ENCODE measurements around the gene PHF23.
A peak's percentile ranks its signal among the peaks of the same experiment; 100 is the strongest.

PHF23 gene

DNA sequence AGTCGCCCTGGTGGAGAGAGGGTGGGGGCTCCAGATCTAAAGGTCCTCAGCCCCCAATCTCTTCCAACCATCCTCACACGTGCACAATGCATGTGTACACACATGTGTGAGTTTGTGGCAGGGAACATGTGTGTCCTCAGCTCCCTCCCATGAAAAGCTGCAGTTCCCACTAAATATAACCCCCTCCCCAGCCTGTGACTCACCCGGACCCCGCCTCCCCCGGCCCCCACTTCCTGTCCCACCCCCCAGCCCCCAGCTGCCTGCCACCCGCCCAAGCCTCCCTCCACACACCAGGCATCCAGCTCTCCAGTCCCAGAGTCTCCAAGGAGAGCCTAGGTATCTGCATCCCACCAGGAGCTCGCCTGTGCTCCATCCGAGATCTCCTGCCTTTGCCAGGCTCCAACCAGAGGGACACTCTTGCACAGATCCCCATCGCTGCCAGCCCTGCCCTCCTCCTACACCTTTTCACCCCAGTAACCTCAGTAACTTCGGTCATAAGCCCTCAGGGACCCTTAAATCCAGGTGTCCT, 23.5 kb downstream of the PHF23 start:
- FAIRE-seq, result no peak
- no peak for DNase-seq (ENCODE audit: insufficient read length)
- TF ChIP-seq TAF1 (IDR thresholded peaks at IDR 0.05; ENCODE audit: borderline replicate concordance, low read depth, low read length), result no peak
- TF ChIP-seq POLR2AphosphoS5 (IDR thresholded peaks at IDR 0.05; ENCODE audit: low read depth, low read length), result no peak
- TF ChIP-seq POLR2A (IDR thresholded peaks at IDR 0.05; ENCODE audit: low read depth, low read length), result no peak

DNA sequence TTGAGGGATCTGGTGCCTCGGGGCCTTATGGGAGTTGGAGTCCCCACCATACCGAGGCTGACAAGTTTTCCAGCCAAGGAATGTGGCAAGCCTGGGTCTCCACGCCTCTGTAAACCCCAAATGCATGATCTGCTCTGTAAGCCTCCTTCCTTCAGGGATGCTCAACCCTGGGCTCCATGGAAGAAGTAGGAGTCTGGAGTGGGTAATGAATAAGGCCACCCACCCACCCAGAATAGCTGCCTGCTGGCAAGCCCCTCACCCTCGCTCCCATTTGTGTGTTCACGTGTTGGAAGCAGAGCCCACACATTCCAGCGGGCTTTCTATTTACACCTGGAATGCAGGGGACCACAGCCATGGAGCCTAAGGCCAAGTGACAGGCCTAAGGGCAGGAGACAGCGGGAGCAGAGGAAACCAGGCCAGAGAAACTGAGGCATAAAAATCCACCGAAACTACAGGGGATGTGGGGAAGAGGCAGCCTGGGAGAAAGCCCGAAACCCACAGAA, 24.1 kb downstream of the PHF23 start:
- FAIRE-seq, result no peak
- no peak for DNase-seq (ENCODE audit: insufficient read length)

DNA sequence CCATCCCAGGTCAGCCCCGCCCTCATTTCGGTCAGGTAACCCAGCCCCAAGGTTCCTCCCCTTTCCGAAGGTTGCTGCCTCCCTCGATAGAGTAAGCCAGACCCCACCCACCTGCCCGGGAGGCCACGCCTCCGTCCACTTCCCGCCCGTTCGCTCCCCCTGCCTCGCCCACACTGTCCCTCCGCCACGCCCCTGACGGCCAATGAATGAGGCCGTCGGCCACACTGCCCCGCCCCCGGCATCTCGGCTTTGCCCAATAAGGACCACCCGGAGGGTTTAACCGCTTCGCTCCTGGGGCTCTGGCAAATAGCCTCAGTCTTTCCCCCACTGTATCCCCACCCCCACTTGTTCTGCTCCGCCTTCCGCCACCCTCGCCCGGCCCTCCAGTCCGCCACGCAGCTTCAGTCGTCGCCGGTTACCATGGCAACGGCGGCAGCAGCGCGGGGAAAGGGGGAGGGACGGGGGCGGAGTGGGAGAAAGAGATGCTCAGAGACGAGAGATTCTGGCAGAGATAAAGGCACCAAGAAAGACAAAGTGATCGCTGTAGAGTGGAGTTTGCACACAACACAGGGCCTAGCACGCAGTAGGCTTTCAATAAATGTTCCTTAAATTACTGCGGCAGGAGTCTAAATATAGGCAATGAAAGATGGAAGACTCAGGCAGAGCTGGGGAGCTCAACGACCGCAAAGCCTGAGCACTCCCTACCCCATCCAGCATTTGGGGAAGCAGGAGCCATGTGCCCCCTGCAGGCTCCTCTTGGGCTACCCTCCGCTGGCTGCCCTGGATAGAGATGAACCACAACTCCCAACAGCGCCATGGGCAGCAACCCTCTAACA, 24.7 kb downstream of the PHF23 start:
- FAIRE-seq, result peak; percentile 100
- TF ChIP-seq POLR2AphosphoS5 (IDR thresholded peaks at IDR 0.05; ENCODE audit: low read depth, low read length) (no peak), TAF1 (IDR thresholded peaks at IDR 0.05; ENCODE audit: borderline replicate concordance, low read depth, low read length) (no peak), POLR2A (IDR thresholded peaks at IDR 0.05; ENCODE audit: low read depth, low read length) (no peak)
- peak; percentile 96 for DNase-seq (ENCODE audit: insufficient read length)

More for the DNA sequence above, 24.1 kb downstream of the PHF23 start:
- TF ChIP-seq POLR2A (IDR thresholded peaks at IDR 0.05; ENCODE audit: low read depth, low read length), result no peak
- TF ChIP-seq TAF1 (IDR thresholded peaks at IDR 0.05; ENCODE audit: borderline replicate concordance, low read depth, low read length), result no peak
- TF ChIP-seq POLR2AphosphoS5 (IDR thresholded peaks at IDR 0.05; ENCODE audit: low read depth, low read length), result no peak

DNA sequence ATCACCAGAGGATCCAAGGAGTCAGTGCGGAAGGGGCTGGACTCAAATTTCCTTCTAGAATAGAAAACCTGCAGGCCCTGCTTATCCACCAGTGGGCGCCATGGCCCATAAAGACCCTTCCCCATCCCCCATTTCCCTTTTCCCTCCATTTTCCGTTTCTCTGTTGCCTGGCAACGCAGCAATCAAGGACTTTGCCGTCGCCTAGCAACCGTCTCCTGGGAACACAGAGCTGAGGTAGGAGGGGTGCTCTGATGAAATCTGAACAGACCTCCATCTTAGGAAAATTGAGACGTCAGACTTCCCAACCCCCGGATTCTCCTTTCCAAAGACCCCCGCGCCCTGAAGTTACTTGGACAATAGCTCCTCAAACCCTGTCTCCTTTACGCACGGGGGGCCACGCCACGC, 25.4 kb downstream of the PHF23 start:
- TF ChIP-seq POLR2AphosphoS5 (IDR thresholded peaks at IDR 0.05; ENCODE audit: low read depth, low read length) (no peak), POLR2A (IDR thresholded peaks at IDR 0.05; ENCODE audit: low read depth, low read length) (no peak), TAF1 (IDR thresholded peaks at IDR 0.05; ENCODE audit: borderline replicate concordance, low read depth, low read length) (no peak)
- no peak for FAIRE-seq
- no peak for DNase-seq (ENCODE audit: insufficient read length)

DNA sequence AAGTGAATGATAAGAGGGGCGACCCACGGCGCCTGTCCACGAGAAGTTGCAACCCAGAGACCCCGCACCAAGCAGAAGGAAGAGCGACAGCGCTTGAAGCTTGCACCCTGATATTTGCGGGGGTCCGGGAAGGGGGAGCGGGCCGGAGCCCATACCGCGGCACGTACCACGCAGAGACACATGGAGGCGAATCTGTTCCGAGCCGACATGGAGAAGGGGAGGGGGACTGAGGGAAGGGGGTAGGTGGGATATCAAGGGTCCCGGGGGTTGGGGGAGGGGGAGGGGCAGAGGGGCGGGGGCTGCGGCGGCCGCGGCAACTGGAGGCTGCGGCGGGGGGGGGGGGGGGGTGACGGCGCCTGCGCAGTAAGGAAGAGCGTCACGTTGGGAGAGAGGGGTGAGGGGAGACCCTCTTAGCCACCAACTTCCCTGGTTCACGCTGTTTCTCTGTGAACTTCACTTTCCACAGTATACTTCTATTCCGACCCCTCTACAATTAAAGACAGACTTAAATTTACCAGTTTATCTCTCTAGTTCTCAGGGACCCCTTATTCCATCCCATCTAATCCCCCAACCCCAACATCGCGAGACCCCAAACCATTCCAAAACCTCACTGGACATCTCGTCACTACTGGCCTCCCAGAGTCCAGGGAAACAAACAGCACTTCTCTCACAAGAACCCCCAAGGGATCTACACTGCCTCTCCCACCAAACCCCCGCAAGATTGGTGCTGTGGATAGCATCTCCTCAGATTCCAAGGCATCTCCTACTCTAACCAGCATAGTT, 27.6 kb downstream of the PHF23 start:
- no peak for DNase-seq (ENCODE audit: insufficient read length)
- no peak for FAIRE-seq
- TF ChIP-seq POLR2A (IDR thresholded peaks at IDR 0.05; ENCODE audit: low read depth, low read length) (no peak), POLR2AphosphoS5 (IDR thresholded peaks at IDR 0.05; ENCODE audit: low read depth, low read length) (no peak), TAF1 (IDR thresholded peaks at IDR 0.05; ENCODE audit: borderline replicate concordance, low read depth, low read length) (no peak)

DNA sequence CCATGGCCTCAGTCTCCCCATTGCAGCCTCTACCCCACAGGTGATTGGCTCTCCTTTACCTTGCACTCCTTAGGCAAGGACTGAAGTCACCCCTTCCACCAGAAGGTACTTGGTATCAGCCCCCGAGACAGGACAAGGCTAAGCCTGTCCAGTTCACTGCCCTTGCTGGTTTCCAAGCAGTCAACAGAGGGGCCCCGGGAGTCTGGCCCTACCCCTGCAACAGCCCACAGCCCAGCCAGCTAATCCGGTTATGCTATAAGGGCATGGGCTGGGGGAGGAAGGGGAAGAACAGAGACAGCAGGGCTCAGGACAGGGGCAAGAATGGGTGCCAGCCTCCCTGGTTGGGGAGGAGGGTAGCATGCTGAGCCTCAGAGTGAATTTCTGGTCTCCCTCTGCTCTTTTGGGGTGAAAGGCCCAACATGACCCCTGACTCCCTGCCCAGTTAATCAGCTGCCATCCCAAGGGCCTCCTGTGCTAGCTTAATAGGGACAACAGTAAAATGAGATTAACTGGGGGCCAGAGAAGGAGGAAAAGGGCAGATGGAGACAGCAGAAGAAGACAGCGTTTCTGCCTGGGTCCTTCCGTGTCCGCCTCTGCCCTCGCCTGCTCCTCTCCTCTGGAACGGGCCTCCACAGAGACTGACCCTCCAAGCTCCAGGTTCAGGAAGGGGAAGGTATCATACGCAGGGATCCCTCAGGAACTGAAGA, 30.4 kb downstream of the PHF23 start:
- TF ChIP-seq TAF1 (IDR thresholded peaks at IDR 0.05; ENCODE audit: borderline replicate concordance, low read depth, low read length), result no peak
- TF ChIP-seq POLR2AphosphoS5 (IDR thresholded peaks at IDR 0.05; ENCODE audit: low read depth, low read length), result no peak
- TF ChIP-seq POLR2A (IDR thresholded peaks at IDR 0.05; ENCODE audit: low read depth, low read length), result no peak
- FAIRE-seq (no peak), DNase-seq (ENCODE audit: insufficient read length) (no peak)

DNA sequence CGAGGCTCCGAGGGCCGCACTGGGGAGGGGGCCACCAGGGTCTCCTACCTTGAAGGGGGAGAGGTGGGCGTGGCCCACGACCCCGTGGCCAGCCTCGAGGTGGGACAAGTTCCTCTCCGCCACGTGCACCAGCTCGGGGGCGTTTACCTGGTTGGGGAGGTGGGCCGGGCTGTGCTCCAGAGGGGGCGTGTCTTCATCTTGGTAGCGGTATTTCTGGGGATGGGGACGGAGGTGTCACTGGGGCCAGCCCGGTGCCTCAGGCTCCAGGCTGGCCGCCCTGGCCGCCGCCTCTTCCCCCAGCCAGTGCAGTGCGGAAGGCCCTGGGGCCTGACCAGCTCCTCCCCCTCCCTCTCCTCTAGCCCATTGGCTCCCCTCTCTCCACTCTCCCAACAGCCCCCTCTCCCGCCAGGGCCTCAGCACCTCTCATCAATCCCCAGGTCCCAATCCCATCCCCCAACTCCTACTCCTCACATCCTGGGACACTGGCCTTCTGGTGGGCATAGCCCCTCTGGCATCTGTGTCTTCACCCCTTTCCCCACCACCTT, 31.2 kb downstream of the PHF23 start:
- DNase-seq (ENCODE audit: insufficient read length) (no peak), FAIRE-seq (no peak)
- TF ChIP-seq POLR2A (IDR thresholded peaks at IDR 0.05; ENCODE audit: low read depth, low read length) (no peak), POLR2AphosphoS5 (IDR thresholded peaks at IDR 0.05; ENCODE audit: low read depth, low read length) (no peak), TAF1 (IDR thresholded peaks at IDR 0.05; ENCODE audit: borderline replicate concordance, low read depth, low read length) (no peak)

DNA sequence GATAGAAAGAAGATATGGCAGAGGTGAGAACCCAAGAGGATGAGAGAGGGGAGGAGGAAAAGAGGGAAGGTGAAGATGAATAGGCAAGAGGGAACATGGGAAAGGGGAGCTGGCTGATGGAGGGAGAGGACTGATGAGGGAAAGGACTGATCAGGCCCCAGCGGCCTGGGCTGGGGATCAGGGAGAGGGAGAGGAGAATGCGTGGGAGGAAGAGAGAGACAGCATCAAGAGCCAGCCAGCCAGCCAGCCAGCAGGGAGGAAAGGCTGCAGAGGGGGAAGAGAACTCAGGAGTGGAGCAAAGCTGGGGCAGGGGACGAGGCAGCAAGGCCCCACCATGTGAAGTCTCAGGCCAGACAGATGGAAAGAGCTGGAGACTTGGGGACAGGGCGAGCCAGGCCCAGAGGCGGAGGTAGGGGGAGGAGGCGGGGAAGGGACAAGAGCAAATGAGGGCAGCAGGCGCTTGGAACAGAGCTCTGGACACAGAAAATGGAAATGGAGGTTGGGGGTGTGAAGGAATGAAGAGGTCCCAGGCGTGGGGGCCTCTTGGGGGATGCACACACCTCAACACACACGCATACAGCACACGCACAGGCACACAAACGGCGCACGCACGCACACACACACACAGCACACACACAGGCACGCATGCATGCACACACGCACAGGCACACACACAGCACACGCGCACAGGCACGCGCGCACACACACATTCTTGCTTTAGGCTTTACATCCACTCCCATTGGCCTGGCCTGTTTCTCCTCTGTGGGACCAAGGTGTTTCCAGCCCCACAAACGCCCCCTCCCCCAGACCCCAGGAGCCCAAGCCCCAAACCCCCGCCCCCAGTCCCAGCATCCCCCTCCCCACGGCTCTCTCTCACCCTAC, 31.9 kb downstream of the PHF23 start:
- DNase-seq (ENCODE audit: insufficient read length), result no peak
- FAIRE-seq, result no peak
- TF ChIP-seq POLR2A (IDR thresholded peaks at IDR 0.05; ENCODE audit: low read depth, low read length) (no peak), POLR2AphosphoS5 (IDR thresholded peaks at IDR 0.05; ENCODE audit: low read depth, low read length) (no peak), TAF1 (IDR thresholded peaks at IDR 0.05; ENCODE audit: borderline replicate concordance, low read depth, low read length) (no peak)

DNA sequence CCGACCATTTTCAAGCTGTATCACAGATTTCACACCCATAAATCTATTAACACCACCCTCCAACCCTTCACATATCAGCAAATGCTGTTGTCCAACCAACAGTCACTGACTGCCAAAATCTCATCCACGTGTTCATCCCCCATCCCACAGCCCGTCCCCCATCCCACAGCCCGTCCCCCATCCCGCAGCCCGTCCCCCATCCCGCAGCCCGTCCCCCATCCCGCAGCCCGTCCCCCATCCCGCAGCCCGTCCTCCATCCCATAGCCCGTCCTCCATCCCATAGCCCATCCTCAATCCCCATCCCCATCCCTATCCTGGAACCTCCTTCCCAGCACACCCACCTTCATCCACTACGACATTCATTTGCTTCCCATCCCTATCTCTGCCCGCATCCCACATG, 33.7 kb downstream of the PHF23 start:
- DNase-seq (ENCODE audit: insufficient read length), result no peak
- FAIRE-seq, result peak; percentile 50
- TF ChIP-seq POLR2A (IDR thresholded peaks at IDR 0.05; ENCODE audit: low read depth, low read length) (no peak), TAF1 (IDR thresholded peaks at IDR 0.05; ENCODE audit: borderline replicate concordance, low read depth, low read length) (no peak), POLR2AphosphoS5 (IDR thresholded peaks at IDR 0.05; ENCODE audit: low read depth, low read length) (no peak)
